Neural cell (in vitro differentiated cells): Measurements from ENCODE around the gene C21orf91.

ENCODE experiments used
- MXI1 ChIP-seq: fragments of 450-650 bp; conservative IDR thresholded peaks from 2 replicates; pipeline ENCODE4 v1.6.1; 2014; ENCODE audit warnings: antibody characterized with exemption, mild to moderate bottlenecking; ENCODE audit not compliant: poor library complexity, severe bottlenecking
- POLR2AphosphoS5 ChIP-seq: IDR thresholded peaks from 2 replicates; pipeline ENCODE4 v1.6.1; 2012
- SMC3 ChIP-seq: fragments of 450-650 bp; conservative IDR thresholded peaks from 2 replicates; pipeline ENCODE4 v1.6.1; 2014; ENCODE audit warnings: antibody characterized with exemption, mild to moderate bottlenecking, moderate library complexity; ENCODE audit not compliant: poor library complexity

- no peak for TF ChIP-seq SMC3
- TF ChIP-seq POLR2AphosphoS5, result no peak
- no peak for TF ChIP-seq MXI1
Observed at GRCh38 chr21:17745086-17745485, 74.1 kb downstream of the C21orf91 start.
